Measurements from ENCODE around the gene FAM200C. TPM values are rescaled to one million over a fixed set of nuclear protein-coding genes. Genes with fewer than 3 reads are reported as not detected.

Gene FAM200C
- total RNA-seq, 1 experiment from 2014 or later, result 5.4 TPM

GRCh38 chr5:160369990-160370712 lies 29.7 kb downstream of the FAM200C start, which contains the start of gene C1QTNF2 (continued):
- no peak for TF ChIP-seq AR (CRISPR knock-in tag; IDR thresholded peaks at IDR 0.05)
- peak; percentile 60; the same call in 1 of the 2 replicates for TF ChIP-seq FOXP1 (CRISPR knock-in tag; IDR thresholded peaks at IDR 0.05; ENCODE audit: borderline replicate concordance)
- TF ChIP-seq ZNF512 (CRISPR knock-in tag; IDR thresholded peaks at IDR 0.05; ENCODE audit: borderline replicate concordance), result no peak
- no peak for TF ChIP-seq ZNF671 (CRISPR knock-in tag; IDR thresholded peaks at IDR 0.05)
- no peak for TF ChIP-seq NFYB (CRISPR knock-in tag; conservative IDR thresholded peaks at IDR 0.05; ENCODE audit: low read depth)
- TF ChIP-seq CDX4 (CRISPR knock-in tag; IDR thresholded peaks at IDR 0.05; ENCODE audit: borderline replicate concordance), result no peak
- TF ChIP-seq USF2 (CRISPR knock-in tag; IDR thresholded peaks at IDR 0.05), result peak; percentile 96
- TF ChIP-seq ZNF423 (CRISPR knock-in tag; IDR thresholded peaks at IDR 0.05), result no peak
- no peak for TF ChIP-seq TP53 (CRISPR knock-in tag; IDR thresholded peaks at IDR 0.05)
- TF ChIP-seq ATF2 (CRISPR knock-in tag; IDR thresholded peaks at IDR 0.05; ENCODE audit: borderline replicate concordance, low read depth), result no peak

GRCh38 chr5:160367885-160368284 lies 32.0 kb downstream of the FAM200C start:
- POLR2A ChIA-PET, result interaction anchor here (0.6 kb wide), 1 partner anchor 51 kb away, joined by 3 read pairs; the partner anchor contains the start of gene SLU7
- peaks cover 14% of the 10 kb centered on the region for H3K4me1 Mint-ChIP-seq
- no peak for ATAC-seq
- CTCF ChIA-PET, result interaction anchor here (0.6 kb wide), 1 partner anchor 173 kb away, joined by 3 read pairs; no protein-coding TSS in a partner anchor
- no peaks in the 10 kb centered on the region for H3K36me3 Mint-ChIP-seq
- H3K27ac Mint-ChIP-seq, result no peak overlapping the region
- H3K27me3 Mint-ChIP-seq (ENCODE audit: low read depth), result peaks cover 48% of the 10 kb centered on the region
- TF ChIP-seq HMGA2 (CRISPR knock-in tag; IDR thresholded peaks at IDR 0.05), result no peak
- TF ChIP-seq TCF7 (CRISPR knock-in tag; IDR thresholded peaks at IDR 0.05; ENCODE audit: low read depth), result no peak
- no peak for TF ChIP-seq GTF2I (CRISPR knock-in tag; conservative IDR thresholded peaks at IDR 0.05)
- no peak for TF ChIP-seq NFATC4 (CRISPR knock-in tag; IDR thresholded peaks at IDR 0.05)
- no peak for TF ChIP-seq FOXJ3 (CRISPR knock-in tag; IDR thresholded peaks at IDR 0.05; ENCODE audit: borderline replicate concordance)
- no peak for TF ChIP-seq TEAD1 (CRISPR knock-in tag; IDR thresholded peaks at IDR 0.05)
- no peak for TF ChIP-seq USF1 (CRISPR knock-in tag; IDR thresholded peaks at IDR 0.05)
- TF ChIP-seq FOXP1 (CRISPR knock-in tag; IDR thresholded peaks at IDR 0.05; ENCODE audit: borderline replicate concordance), result no peak
- no peak for TF ChIP-seq ZNF423 (CRISPR knock-in tag; IDR thresholded peaks at IDR 0.05)
- DNase-seq (ENCODE audit: low spot score), result no peak
- H3K9me3 Mint-ChIP-seq, result no peaks in the 10 kb centered on the region
- H3K4me3 Mint-ChIP-seq, result no peak overlapping the region
